Common myeloid progenitor, CD34-positive (primary cell): ENCODE results near the gene DGLUCY.

Source experiments
- CTCF ChIA-PET: fragments of 350-600 bp; sonication (Branson Sonifier 250); formaldehyde crosslinking; loops from one replicate; lab custom pipeline; 2021; ENCODE audit warnings: antibody characterized with exemption; lab: Charles Lee
- POLR2A ChIA-PET: fragments of 350-600 bp; sonication (Branson Sonifier 250); formaldehyde crosslinking; loops from one replicate; lab custom pipeline; 2021; ENCODE audit warnings: antibody characterized with exemption; lab: Charles Lee
- DNase-seq, 3 donors: peaks; one replicate each; pipeline versions ENCODE4 v3.0.0 to v3.0.0-alpha.2; 2013
- H3K27ac ChIP-seq, 2 experiments: 1 replicate in 1 of 2; 2 replicates in 1 of 2; pipeline ENCODE4 v1.7.0; 2013; ENCODE audit warnings: inconsistent platforms in 2 of 2, low read length in 2 of 2, mild to moderate bottlenecking in 2 of 2, low read depth in 1 of 2, moderate library complexity in 1 of 2; ENCODE audit not compliant: severe bottlenecking in 2 of 2, insufficient read depth in 1 of 2, poor library complexity in 1 of 2
- H3K27me3 ChIP-seq, 5 experiments: replicated peaks in 2 of 5; 1 replicate in 3 of 5; 2 replicates in 2 of 5; pipeline versions ENCODE4 v1.6.1 to v1.7.0; 2013; ENCODE audit warnings: low read length in 4 of 5, mild to moderate bottlenecking in 2 of 5, moderate library complexity in 2 of 5, inconsistent platforms in 1 of 5; ENCODE audit not compliant: insufficient read depth in 5 of 5, control insufficient read depth in 4 of 5
- H3K36me3 ChIP-seq, 4 experiments: 1 replicate in 2 of 4; 2 replicates in 2 of 4; pipeline versions ENCODE4 v1.6.1 to v1.7.0; 2013; ENCODE audit warnings: low read length in 3 of 4, control low read depth in 1 of 4, mild to moderate bottlenecking in 1 of 4; ENCODE audit not compliant: control insufficient read depth in 4 of 4, insufficient read depth in 4 of 4
- H3K4me1 ChIP-seq, 4 experiments: 1 replicate in 3 of 4; 2 replicates in 1 of 4; pipeline versions ENCODE4 v1.6.1 to v1.7.1; 2013; ENCODE audit warnings: low read length in 3 of 4, mild to moderate bottlenecking in 3 of 4, control low read depth in 1 of 4, inconsistent platforms in 1 of 4, moderate library complexity in 1 of 4; ENCODE audit not compliant: control insufficient read depth in 4 of 4, insufficient read depth in 4 of 4; ENCODE audit errors: control extremely low read depth in 1 of 4
- H3K4me3 ChIP-seq, 7 experiments: 1 replicate in 4 of 7; 2 replicates in 3 of 7; pipeline versions ENCODE4 v1.5.1 to v1.7.0; 2013; ENCODE audit warnings: mild to moderate bottlenecking in 7 of 7, low read length in 6 of 7, moderate library complexity in 6 of 7, inconsistent platforms in 2 of 7, low read depth in 2 of 7, control low read depth in 1 of 7; ENCODE audit not compliant: insufficient read depth in 4 of 7, control insufficient read depth in 1 of 7; ENCODE audit errors: extremely low read depth in 1 of 7
- H3K9me3 ChIP-seq, 5 experiments: 1 replicate in 4 of 5; 2 replicates in 1 of 5; pipeline versions ENCODE4 v1.6.1 to v1.7.1; 2013; ENCODE audit warnings: low read length in 4 of 5, mild to moderate bottlenecking in 2 of 5, inconsistent platforms in 1 of 5, low read depth in 1 of 5, moderate library complexity in 1 of 5; ENCODE audit not compliant: control insufficient read depth in 4 of 5, insufficient read depth in 2 of 5; ENCODE audit errors: control extremely low read depth in 1 of 5
- WGBS: methylation state at CpG from one replicate; pipeline ENCODE4 v1.1.5; 2013; ENCODE audit not compliant: insufficient coverage; 5-methylcytosine and 5-hydroxymethylcytosine counted together

Gene DGLUCY

DNA sequence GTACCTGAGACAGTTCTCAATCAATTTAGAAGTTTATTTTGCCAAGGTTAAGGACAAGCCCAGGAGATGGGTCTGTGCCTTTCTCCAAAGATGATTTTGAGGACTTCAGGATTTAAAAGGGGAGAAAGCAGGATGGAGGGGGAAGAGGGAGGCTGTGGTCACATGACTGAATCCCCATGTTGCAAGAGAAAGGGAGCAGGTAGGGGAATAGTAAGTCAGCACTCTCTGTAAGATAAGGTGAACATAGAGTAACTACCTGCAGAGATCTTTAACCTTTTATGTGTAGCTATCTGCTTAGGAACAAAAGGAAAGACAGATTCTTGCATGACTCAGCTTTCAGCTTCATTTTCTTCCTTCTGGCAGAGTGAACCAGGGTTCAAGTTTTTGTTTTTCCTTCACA lies 25.9 kb downstream of the DGLUCY start:
- DNase-seq: no peak
- Histone ChIP-seq H3K9me3 (no peaks in the 10 kb centered on the region), H3K27me3 (no peaks in the 10 kb centered on the region), H3K4me1 (peaks cover 8 to 37% (median 31%) of the 10 kb centered on the region in 4 experiments), H3K36me3 (peaks cover 2 to 21% (median 13%) of the 10 kb centered on the region in 4 experiments), H3K27ac (no peak overlapping the region), H3K4me3 (no peak overlapping the region)
- ChIA-PET POLR2A (no interaction called here), CTCF (interaction anchor here (1.0 to 3.4 kb wide), 8 partner anchors 9 to 240 kb away, joined by 3 to 39 read pairs (median 6); no protein-coding TSS in a partner anchor)

DNA sequence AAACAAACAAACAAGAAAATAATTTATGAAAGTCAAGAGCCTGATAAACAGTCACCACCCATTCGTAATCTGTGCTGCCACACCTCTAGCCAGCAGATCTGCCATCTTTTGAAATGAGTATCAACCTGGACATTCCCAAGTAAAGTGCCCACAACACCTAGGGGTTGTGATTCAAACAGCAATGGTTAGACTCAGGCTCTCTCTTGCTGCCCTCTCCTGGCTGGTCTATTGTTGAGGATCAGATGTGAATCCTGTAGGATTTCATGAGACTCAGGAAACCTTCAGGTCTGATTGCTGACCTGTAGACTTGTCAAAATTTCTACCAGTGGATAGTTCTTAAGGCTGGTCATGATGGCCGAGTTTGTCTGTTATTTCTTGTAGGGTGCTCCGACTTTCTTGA lies 26.8 kb downstream of the DGLUCY start:
- H3K4me3 ChIP-seq: no peak overlapping the region
- H3K4me1 ChIP-seq: peaks cover 8 to 42% (median 38%) of the 10 kb centered on the region in 4 experiments
- ChIA-PET POLR2A (no interaction called here), CTCF (interaction anchor here (1.0 to 3.1 kb wide), 4 partner anchors 8 to 146 kb away, joined by 3 to 39 read pairs (median 10); no protein-coding TSS in a partner anchor)
- no peaks in the 10 kb centered on the region for H3K27me3 ChIP-seq
- no peaks in the 10 kb centered on the region for H3K9me3 ChIP-seq
- peaks cover 0 to 25% (median 12%) of the 10 kb centered on the region in 4 experiments for H3K36me3 ChIP-seq
- no peak overlapping the region for H3K27ac ChIP-seq
- 100% methylated on average over 2 of the region's 3 CpGs for WGBS
- no peak for DNase-seq

GRCh38 chr14:91142214-91142668 lies 28.4 kb downstream of the DGLUCY start:
- peak overlapping the region in 1 of 7 experiments; percentile 51 for H3K4me3 ChIP-seq
- H3K27me3 ChIP-seq: no peaks in the 10 kb centered on the region
- 0% methylated on average over 1 of the region's 1 CpG for WGBS
- no peak overlapping the region for H3K27ac ChIP-seq
- CTCF ChIA-PET: interaction anchor here (0.8 to 1.7 kb wide), 3 partner anchors 12 to 239 kb away, joined by 4 to 7 read pairs (median 4); no protein-coding TSS in a partner anchor
- POLR2A ChIA-PET: interaction anchor here (0.5 kb wide), 1 partner anchor 129 kb away, joined by 4 read pairs; no protein-coding TSS in a partner anchor
- peaks cover 0 to 40% (median 19%) of the 10 kb centered on the region in 4 experiments for H3K36me3 ChIP-seq
- peak; percentile 61 to 89 (median 87) for DNase-seq
- H3K9me3 ChIP-seq: no peaks in the 10 kb centered on the region
- peaks cover 8 to 42% (median 38%) of the 10 kb centered on the region in 4 experiments for H3K4me1 ChIP-seq

DNA sequence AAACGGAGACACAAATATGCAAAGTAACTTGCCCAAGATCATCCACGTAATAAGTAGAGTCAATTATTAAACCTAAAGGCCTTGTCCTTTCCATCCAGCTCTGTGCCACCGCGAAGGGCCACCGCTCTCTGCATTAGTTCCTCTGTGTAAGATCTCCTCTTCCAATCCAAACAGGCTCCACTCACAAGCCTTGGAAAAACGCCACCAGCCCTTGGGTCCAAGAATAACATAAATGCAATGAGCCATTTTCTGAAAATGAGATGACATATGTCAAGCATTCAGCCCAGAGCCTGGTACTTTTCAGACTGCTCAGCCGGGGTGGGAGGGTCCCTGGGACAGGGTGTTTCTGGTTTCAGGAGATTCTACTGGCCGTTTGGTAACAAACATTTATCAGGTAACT lies 30.0 kb downstream of the DGLUCY start:
- H3K4me3 ChIP-seq: no peak overlapping the region
- no peaks in the 10 kb centered on the region for H3K9me3 ChIP-seq
- no peak overlapping the region for H3K27ac ChIP-seq
- peaks cover 8 to 42% (median 38%) of the 10 kb centered on the region in 4 experiments for H3K4me1 ChIP-seq
- peaks cover 0 to 48% (median 21%) of the 10 kb centered on the region in 4 experiments for H3K36me3 ChIP-seq
- ChIA-PET CTCF (interaction anchor here (0.7 to 1.8 kb wide), 4 partner anchors 10 to 241 kb away, joined by 3 to 8 read pairs (median 4); no protein-coding TSS in a partner anchor), POLR2A (no interaction called here)
- WGBS: 95% methylated on average over 6 of the region's 8 CpGs
- H3K27me3 ChIP-seq: no peaks in the 10 kb centered on the region
- DNase-seq: no peak

DNA sequence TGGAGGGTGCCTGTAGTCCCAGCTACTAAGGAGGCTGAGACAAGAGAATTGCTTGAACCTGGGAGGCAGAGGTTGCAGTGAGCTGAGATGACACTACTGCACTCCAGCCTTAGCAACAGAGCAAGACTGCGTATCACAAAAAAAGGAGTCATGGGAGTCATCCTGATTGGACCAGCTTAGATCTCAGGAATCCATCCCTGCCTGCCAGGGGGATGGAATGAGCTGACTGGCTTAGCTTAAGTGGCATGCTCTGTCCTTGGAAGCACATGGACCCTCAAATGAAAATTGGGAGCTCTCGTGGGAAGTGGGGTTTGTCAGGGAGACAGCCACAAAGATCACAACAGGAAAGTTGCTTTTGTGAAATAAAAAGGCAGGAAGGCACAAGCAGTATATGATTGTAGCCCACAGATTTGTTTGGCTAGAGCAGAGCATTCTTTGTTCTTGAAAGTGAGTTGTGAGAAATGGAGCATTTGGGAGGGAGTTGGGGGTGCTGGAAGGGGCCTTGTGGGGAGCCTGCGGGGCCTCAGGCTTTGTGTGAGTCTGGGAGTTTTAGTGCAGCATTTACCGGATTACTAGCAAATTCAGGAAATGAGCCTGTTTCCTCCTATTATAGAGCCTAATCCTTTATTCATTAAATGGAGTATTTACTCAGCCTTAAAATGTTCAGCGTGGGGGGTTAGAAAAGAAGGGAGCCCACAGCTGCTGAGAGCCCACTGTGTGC lies 30.7 kb downstream of the DGLUCY start:
- no peaks in the 10 kb centered on the region for H3K9me3 ChIP-seq

DNA sequence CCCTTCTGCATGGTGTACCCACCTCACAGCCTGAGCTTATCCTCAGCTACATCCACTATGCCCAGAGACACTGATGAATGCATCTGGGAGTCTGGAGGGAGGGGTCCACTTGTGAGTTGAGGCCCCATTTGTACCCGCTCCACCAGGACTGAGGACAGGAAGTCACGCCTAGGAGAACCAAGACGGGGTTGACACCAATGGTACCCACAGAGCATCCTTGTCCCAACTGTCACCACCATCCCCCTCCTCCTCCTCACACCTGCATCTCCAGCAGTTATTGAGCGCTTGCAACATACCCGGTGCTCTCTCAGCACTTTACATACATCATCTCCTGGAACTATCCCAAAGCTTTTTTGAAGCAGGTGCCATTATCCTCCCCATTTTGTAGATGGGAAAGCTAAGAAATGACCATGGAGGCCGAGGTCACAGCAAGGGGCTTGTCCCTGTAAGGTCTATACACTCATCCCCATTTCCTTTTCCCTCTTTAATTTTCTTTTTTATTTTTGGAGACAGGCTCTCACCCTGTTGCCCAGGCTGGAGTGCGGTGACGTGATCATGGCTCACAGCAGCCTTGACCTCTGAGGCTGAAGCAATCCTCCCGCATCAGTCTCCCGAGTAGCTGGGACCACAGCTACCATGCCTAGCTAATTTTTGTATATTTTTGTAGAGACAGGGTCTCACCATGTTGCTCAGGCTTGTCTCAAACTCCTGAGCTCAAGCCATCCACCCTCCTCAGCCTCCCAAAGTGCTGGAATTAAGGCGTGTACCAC lies 31.7 kb downstream of the DGLUCY start:
- Histone ChIP-seq H3K36me3 (peaks cover 0 to 47% (median 20%) of the 10 kb centered on the region in 4 experiments), H3K9me3 (no peaks in the 10 kb centered on the region), H3K27ac (no peak overlapping the region), H3K4me1 (peaks cover 8 to 51% (median 39%) of the 10 kb centered on the region in 4 experiments), H3K4me3 (no peak overlapping the region), H3K27me3 (no peaks in the 10 kb centered on the region)
- DNase-seq: no peak
- POLR2A ChIA-PET: interaction anchor here (0.6 kb wide), 1 partner anchor 15 kb away, joined by 5 read pairs; no protein-coding TSS in a partner anchor
- WGBS: 100% methylated on average over 9 of the region's 11 CpGs
- CTCF ChIA-PET: interaction anchor here (0.6 to 2.9 kb wide), 5 partner anchors 13 to 243 kb away, joined by 3 to 14 read pairs (median 5); no protein-coding TSS in a partner anchor

More for the DNA sequence above, 30.7 kb downstream of the DGLUCY start:
- H3K36me3 ChIP-seq: peaks cover 0 to 45% (median 21%) of the 10 kb centered on the region in 4 experiments
- DNase-seq: no peak
- H3K27ac ChIP-seq: no peak overlapping the region
- peak overlapping the region in 2 of 7 experiments; percentile 42 to 54 for H3K4me3 ChIP-seq
- 30% methylated on average over 4 of the region's 5 CpGs for WGBS
- POLR2A ChIA-PET: no interaction called here
- H3K27me3 ChIP-seq: no peaks in the 10 kb centered on the region
- H3K4me1 ChIP-seq: peaks cover 8 to 47% (median 40%) of the 10 kb centered on the region in 4 experiments
- CTCF ChIA-PET: interaction anchor here (0.7 to 1.8 kb wide), 5 partner anchors 9 to 242 kb away, joined by 3 to 8 read pairs (median 5); no protein-coding TSS in a partner anchor
